Activated CD4-positive, alpha-beta T cell treated with anti-CD3 and anti-CD28 coated beads for 48 hours (primary cell): Measurements from ENCODE around the gene SLC9A5.

Experiments
- DNase-seq: peaks from one replicate; pipeline ENCODE4 v3.0.0-alpha.2; 2020

SLC9A5 gene

GRCh38 chr16:67312719-67313118 is 63.9 kb downstream of the SLC9A5 start:
- DNase-seq, result no peak

GRCh38 chr16:67317853-67318252 is 69.1 kb downstream of the SLC9A5 start:
- no peak for DNase-seq
